NCI-H524 treated with DMSO at 0.1 percent for 48 hours (cell line): ENCODE results near the gene MAGOH.
"Not testable (repeated sequence)": the region's sequence is repeated elsewhere in the genome, so short reads cannot be mapped to it uniquely, and the experiment has no call there.

Source experiments
- DNase-seq: peaks from one replicate; lab custom pipeline; 2025; lab: John Stamatoyannopoulos, UW

Gene MAGOH

DNA sequence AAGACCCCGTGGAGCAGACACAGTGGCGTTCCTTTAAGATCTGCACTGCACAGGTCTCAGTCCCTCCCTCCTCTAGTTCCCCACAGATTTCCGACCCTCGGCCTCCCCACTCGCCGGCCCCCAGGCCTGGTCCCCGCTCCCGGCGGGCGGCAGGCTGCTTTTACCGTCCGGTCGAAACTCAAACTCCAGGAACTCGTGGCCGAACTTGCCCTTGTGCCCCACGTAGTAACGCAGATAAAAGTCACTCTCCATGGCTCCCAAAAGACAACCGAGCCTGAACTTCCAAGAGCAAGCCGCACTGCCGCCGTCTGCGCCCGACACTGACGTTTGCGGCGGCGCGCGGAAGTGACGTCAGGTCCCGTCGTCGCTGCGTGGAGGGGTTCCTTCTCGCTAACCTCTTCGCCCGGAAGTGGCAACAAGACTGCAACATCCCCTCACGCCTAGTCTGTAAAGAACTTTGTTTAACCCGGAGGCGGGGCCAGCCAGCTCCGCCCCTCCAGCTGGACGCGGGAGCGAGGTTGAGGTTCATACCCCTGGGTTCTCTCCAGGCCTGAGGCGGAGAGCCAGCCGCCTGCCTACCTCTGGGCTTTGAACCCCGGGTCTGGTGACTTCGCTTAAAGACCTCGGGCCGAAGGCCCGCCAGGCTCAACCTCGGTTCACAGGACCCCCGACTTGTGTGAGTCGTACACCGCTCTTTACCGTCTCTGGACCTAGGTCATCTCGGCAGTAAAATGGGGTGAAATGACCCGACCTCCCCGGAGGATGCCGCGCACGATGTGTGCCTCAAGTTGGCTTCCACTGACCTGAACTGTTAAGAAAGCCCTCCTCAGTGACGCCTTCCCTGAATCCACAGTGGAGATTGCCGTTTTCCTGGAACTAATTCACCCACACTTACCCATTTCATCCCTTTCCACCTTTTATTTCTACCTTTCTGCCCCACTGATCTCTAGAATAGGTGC lies at the start of gene MAGOH:
Gene MAGOH (minus strand): TSS at position 322 of the 959 bp plus-strand sequence. CDS start 70 bp downstream, at position 252.
- peak; percentile 80 for DNase-seq

DNA sequence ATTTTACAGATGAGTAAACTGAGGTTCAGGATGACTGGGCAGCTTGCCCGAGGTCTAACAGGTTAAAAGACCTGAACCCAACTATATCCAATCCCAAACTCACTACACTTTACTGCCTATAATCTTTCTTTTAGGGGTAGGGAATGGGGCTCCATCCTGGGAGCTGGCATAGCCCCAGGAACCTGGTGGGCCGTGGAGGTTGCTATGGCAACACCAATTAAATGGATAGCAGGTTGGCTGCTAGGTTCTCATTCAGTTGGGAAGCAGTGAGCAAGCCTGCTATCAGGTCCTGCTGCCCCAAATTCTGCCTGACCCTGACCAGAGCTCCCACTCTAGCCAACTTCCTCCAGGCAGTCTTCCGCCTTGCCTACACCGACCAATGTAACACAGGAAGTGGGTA lies 48.6 kb upstream of the MAGOH start:
- no peak for DNase-seq

DNA sequence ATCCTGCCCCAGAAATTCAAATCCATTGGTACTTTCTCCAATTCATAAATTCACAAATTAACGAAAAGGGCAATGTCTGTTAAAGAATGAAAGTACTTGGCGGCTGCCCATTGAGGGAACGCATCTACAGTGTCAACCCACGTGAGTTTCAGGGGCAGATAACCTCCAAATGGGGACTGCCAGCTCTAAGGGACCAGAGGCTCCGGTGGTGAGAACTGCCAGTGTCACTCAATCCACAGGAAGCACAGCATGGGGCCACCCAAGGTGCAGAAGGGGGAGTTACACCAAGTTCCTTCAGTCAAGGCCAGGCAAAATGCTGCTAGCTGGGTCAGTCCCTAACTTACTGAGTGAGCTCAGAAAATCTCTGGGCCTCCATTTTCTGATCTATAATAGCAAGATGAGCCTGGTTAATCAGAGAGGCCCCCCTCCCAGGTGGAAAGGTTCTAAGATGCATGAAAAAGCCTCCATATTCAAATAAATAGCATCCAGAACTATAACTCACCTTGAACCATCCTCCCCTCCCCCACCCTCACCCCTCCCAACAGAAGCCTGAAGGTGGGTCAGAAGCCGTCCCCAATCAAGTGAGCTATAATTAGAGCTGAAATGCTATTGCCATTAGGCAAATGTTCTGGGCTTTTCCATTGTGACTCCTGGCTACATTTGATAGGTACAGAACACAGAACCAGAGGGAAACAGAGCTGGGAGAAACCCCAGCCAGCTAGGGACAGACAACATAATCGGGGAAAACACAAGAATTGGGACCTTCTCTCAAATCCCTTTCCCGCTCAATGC lies 47.8 kb upstream of the MAGOH start:
- DNase-seq: no peak

DNA sequence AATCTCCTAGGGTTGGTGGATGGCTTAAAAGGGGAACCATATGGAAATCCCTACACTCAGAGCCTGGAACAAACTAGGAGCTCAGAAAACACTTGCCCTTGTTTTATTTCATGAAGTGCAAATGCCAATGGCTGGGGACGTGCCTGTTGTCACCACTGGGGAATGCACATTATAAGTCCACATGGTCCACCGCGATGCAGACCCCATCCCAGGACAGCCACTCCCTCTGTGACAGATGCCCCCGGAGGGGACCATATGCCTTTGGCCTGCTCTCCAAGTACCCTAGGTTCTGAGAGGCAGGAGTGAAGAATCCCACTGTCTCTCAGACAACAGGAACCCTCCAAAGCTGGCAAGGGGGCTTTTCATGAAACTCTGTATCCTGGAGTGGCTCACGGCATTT lies 47.2 kb upstream of the MAGOH start:
- no peak for DNase-seq

DNA sequence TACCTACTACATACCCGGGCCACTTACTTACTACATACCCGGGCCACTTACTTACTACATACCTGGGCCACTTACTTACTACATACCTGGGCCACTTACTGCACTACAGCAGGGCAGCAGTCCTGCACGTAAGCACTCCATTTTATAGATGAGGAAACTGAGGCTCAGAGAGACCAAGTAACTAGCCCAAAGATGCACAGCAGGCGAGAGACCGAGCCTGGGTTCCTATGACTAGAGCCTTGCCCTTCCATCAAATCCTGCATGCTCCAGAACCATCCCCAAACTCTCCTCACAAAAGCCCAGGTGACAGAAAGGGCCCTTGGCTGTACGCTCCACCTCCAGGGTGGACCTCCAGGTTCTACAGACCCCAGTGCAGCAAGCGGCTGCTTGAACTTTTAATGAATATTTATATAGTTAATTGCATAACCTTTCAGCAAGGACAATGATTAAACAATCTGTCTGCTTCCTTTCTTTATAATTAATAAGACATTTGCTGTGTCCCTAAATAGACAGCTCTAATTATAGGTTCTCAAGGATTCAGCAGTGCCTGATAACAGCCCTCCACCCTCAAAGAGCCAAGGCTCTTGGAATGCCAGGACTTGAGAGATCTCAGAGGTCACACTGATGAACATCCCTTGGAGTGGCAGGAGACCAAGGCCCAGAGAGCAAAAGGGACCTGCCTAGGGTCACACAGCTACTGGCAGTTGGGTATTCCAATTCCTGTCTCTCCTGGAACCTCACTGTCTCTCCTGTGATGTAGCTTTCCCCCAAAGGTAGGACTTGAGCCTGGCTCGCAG lies 46.1 kb upstream of the MAGOH start:
- DNase-seq: no peak

DNA sequence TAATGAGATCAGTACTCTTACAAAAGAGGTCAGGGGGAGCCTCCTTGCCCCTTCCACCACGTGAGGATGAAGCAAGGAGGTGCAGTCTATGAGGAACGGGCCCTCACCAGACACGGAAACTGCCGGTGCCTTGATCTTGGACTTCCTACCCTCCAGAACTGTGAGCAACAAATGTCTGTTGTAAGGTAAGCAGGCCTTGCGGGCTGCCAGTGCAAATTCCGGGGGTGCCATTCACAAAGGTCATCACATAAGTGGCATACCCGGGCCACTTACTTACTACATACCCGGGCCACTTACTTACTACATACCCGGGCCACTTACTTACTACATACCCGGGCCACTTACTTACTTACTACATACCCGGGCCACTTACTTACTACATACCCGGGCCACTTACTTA lies 44.8 kb upstream of the MAGOH start:
- DNase-seq: not testable (repeated sequence)

DNA sequence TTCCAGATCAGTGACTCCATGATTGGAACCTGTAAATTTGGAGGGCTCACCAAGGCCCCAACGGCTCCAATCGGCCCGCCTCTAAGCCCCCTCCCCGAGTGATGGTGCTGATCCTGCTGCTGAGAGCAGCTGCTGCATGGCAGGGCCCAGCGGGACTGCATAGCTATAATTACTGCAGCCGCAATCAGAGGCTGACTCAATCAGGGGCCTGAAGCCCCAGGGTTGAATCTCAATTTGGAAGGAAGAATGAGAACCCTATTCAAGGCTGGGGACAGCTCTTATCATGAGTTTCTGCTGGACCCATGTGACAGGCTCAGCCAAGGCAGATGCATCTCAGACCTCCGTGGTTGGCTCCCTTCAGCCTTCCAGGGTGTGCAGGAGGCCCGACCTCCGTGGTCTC lies 42.8 kb upstream of the MAGOH start:
- no peak for DNase-seq

DNA sequence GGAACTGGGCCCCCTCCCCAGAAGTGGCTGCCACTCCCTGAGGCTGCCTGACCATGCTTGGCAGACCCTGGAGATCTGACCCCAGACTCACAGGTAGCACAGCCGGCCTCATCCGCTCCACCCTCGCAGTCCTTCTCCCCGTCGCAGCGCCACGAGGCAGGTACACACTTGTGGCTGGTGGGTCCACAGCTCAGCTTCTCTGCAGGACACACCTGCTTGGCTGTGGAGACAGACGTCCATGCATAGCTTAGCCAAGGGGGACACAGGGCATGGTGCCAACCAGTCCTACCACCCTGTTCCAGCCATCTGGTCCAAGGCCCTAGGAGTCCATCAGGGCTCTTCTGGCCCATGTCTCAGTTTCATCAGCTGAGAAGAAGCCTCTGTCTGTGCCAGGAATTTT lies 42.2 kb upstream of the MAGOH start:
- DNase-seq: no peak

DNA sequence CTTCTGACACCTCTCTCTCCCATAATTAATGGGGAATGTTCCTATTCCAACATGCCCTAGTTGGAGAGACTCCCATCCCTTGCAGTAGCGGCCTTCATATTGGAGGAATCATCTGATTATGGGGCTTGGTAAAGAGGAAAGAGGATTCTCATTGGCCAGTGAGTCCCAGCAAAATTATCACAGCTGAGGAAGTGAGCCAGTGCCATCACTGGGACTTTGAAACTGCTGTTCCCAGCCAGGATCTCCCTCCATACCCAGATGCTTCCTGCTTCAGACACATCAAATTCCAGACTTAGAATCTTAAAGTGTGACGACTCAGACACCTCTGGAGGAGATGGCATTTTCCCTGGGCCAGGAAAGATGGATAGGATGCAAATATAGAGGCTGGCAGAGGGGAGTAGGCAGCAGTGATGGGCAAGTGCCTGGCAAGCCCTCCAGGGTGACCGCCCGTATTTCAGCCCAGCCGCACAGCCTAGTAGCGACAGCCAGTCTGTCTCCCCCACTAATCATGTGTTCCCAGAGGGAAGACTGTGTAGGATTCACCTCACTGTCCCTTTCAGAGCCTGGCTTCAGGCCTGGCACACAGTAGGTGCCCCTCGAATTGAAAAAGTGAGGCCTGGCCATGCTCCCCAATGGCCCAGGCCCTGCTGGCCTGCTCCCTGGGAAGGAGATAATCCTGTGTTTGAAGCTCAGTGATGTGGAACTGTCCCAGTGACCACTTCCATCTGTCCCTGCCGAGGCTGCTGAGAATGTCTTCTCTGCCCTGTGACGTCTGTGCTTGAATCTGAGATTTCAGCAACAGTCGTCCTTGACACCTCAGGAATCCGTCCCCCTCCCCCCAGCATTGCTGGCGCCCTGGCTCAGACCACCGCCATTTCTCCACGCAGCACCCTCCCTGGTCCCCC lies 41.2 kb upstream of the MAGOH start:
- peak; percentile 22 for DNase-seq

DNA sequence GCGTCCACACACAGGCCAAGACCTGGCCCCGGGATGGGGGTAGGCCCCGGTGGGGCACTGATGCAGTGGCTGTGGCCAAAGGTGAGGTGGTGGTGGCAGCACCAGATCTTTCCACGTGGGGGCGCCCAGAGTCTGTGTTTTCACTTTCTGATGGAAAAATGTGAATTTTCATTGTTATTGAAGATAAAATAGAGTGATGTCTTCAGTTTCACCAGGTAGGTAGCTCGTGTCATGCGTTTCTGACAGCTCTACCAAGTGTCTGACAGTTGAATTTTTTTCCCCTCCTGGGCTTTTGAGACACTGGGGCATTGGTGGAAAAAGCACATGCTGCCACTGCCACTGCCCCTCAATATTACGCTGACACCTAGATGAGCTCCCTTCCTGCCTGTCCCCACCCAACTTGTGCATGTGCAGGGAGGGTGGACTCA lies 40.0 kb upstream of the MAGOH start:
- DNase-seq: no peak

DNA sequence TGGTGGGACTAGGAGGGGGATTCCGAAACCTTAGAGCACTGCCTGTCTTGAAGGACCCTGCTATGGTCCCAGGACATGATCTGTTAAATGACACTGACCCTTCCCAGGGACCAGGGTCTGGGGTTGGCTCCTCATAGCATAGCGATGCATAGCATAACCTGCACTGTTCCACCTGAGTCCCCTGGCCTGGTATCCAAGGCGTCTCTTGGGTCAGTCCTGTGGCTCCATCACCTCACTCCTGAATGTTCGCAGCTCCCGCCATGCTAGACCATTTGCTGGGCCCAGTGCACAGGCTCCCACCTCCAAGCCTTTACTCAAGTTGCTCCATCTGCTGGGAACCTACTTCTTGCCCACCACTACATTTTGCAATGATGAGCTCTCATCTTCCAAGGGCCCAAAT lies 39.0 kb upstream of the MAGOH start:
- no peak for DNase-seq

DNA sequence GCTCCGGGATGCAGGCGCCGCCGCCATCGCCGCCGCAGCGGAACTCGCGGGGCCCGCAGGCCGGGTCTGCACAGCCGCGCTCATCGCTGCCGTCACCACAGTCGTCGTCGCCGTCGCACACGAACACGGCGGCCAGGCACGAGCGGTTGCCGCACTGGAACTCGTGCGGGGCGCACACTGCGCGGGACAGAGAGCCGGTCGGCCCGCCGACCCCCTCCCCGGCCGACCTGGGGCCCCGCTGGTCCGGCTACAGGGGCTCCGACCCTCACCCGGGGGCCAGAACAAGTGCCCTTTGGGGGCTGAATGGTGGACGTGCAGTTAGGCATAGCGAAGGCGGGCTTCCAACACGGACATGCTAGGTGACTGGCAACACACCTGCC lies 38.6 kb upstream of the MAGOH start:
- no peak for DNase-seq

DNA sequence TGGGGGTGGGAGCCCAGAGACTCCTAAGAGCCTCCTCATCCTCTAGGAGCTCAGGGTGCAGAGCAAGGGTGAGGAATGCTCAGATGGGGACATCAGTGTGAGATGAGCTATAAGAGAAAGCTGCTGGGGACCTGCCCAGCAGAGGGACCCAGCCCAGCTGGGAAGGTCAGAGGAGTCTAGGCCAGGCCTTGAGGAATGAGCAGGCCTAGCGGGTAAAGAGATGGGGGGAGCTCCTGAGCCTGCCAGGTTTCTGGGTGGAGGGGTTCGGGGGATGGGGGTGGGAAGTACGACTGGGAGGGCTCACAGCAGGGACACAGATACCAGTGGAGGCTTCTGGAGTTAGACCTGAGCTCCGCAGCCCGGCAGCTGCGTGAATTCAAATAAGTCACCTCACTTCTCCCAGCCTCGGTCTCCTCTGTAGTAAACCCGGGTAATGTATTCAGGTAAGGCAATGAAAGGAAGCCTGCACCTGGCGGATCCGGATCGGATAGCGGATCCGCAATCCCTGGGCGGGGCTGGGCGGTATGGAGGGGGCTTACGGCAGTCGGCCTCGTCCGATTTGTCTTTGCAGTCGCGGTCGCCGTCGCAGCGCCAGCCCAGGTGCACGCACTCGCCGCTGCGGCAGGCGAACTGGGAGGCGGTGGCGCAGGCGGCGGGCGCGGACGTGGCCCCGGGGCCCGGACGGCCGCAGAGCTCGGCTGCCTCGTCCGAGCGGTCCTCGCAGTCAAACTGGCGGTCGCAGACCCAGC lies 38.0 kb upstream of the MAGOH start:
- DNase-seq: no peak

DNA sequence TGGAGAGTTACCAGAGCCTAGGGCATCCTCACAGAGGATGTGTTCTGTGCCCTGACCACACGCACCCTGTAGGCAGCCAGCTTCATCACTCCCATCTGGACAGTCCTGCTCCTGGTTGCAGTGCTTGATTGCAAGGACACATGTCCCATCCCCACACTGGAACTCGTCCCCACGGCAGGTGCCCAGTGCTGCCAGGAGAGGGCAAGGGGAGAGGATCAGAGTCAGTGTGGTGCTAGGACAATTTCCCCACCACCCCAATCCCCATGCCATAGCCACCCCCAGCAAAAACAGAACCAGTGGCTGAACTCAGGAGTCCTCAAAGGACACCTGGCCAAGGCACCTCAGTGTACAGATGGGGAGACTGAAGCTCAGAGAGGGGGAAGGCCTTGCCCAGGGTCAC lies 37.2 kb upstream of the MAGOH start:
- DNase-seq: no peak

DNA sequence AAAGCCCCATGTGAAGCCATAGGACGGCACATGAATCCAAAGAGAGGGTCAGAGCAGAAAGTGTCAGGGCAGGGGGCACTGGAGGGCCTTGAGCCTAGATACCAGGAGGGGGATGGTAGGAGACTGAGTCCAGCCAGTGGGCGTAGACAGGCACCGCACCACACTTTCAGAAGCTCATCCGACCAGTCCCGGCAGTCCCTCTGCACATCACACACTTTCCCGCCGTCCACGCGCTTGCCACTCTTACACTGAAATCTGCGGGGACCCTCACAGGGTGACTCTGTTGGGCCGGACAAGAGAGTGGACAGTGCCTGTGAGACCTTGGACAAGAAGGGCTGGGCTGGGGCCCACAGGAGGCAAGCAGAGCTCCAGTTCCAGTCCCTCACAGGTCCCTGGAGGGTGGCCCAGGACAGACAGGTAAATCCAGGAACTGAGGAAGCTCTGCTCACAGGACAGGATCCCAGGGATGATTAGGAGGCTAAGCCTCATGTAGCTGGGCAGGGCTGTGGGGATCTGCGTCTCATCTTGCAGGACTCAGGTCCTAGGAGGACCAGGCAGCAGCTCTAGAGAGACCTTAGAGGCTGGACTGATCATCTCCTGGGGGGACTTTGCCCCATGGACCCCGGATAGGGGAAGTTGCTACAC lies 36.3 kb upstream of the MAGOH start:
- DNase-seq: no peak

DNA sequence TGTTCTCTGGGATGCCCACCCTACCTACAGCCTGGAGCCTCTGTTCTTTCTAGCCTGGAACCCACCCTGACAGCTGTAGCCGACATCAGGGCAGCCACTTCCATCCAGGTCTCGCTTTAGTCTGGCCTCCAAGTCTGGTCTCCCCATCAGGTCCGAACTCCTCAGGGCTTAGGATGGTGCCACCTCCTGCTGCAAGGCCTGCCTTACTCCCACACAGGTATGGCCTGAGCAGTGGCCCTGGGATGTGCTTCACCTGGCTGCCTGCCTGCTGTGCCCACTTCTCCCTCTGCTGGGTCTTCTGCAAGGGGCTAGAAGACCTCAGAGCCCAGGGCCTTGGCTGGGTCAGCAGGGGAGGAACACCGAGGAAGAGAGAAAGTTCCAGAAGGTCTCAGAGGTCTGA lies 35.7 kb upstream of the MAGOH start:
- DNase-seq: no peak

DNA sequence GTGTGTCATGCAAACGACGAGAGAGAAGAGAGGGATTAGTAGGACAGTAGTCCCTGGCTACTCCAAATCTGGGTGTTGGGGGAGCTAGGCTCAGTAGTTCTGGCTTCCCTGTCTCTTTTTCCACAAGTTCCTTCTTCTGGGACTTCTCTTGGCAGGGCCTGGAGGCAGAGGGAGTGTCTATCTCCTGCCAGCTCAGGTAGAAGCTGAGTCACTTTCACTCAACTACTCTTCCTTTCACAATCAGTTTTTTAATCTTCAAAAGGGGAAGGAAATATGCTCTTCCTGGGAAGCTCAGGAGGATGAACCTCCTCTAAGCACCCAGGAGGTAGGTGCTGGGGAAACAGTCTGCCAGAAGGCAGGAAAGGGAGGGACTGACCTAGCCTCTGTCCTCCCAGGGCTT lies 35.2 kb upstream of the MAGOH start:
- DNase-seq: no peak

DNA sequence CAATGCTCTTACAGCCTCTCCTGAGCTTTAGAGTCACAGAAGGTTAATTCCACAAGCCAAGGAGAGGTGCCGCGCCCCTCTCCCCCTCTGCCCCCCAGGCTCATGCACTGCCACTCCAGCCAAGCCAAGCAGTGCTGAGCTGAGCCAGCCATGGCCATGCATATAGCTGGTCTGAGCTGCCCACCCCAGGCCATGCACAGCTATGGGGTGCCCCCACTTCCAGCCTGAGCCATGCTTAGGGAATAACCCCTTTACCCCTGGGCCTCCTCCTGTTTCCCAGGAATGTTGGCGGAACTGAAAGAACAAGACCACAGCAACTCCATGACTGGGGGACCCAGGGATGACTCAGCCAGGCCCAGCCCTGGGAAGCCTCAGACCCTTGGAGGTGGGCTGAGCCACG lies 34.0 kb upstream of the MAGOH start:
- DNase-seq: no peak

DNA sequence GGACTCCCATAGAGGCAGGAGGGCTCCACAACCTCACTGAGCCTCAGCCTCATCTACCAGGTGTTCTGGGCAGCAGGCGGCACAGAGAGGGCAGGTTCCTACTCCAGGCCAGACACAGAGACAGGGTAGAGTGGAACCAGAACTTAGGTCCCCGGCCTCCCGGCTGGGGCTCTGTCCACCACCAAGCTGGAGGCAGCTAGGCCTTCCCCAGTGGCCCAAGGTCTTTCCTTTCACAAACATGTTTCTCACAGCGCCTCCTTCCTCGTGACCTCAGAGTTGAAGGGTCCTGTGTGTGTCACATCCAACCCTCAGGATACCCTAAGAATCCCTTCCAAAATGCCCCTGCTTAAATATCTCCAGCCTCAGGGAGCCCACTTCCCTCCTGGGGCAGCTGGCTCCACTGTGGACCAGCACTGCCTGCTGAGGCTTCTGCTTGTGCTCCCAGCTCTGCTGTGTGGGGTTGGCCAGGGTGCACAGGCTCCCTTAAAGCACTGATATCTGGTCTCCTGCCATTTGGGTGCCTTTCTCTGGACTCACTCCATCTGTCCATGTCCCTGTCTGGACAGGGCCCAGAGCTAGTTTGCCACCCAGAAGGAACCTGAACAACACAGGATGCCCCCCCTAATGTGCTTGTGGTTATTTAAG lies 33.2 kb upstream of the MAGOH start:
- no peak for DNase-seq

DNA sequence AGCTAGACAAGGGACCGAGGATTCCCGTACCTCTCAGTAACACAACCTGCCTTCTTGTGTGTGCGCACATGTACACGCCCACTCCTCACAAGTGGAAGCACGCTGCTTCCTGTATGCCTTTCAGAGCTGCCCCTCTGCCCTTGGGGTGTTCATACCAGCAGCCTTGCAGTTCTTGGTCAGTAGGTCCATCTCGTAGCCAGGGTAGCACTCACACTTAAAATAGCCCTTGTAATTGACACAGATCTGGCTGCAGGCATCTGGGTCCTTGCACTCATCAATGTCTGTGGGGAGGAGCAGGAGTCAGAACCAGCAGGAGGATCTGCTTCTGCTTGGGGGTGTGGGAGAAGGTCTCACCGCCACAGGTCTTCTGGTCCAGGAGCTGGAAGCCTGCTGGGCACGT lies 32.6 kb upstream of the MAGOH start:
- no peak for DNase-seq
